NCI-H1417 treated with DMSO at 0.1 percent for 48 hours (cell line): Measurements from ENCODE around the gene TMEM151A.
A peak's percentile ranks its signal among the peaks of the same experiment; 100 is the strongest.
"Not testable (repeated sequence)": the region's sequence is repeated elsewhere in the genome, so short reads cannot be mapped to it uniquely, and the experiment has no call there.

Source experiments
- DNase-seq: peaks from one replicate; lab custom pipeline; 2025; lab: John Stamatoyannopoulos, UW

TMEM151A gene

GRCh38 chr11:66309475-66309874, 17.8 kb downstream of the TMEM151A start:
- no peak for DNase-seq

- DNase-seq: no peak
Measured at GRCh38 chr11:66310324-66310723, 18.6 kb downstream of the TMEM151A start.

- not testable (repeated sequence) for DNase-seq
Measured at GRCh38 chr11:66310803-66311440, 19.2 kb downstream of the TMEM151A start.

- no peak for DNase-seq
Measured at GRCh38 chr11:66311470-66311964, 19.8 kb downstream of the TMEM151A start.

GRCh38 chr11:66311965-66312548, 20.4 kb downstream of the TMEM151A start:
- peak; percentile 83 for DNase-seq

- DNase-seq: peak; percentile 86
Measured at GRCh38 chr11:66312549-66313320, 21.0 kb downstream of the TMEM151A start.

GRCh38 chr11:66313321-66314185, 21.9 kb downstream of the TMEM151A start:
- DNase-seq: no peak

- DNase-seq: no peak
Measured at GRCh38 chr11:66314186-66314501, 22.4 kb downstream of the TMEM151A start.

- DNase-seq: no peak
Measured at GRCh38 chr11:66314561-66315497, 23.1 kb downstream of the TMEM151A start.

- DNase-seq: no peak
Measured at GRCh38 chr11:66315498-66315885, 23.8 kb downstream of the TMEM151A start.

- no peak for DNase-seq
Measured at GRCh38 chr11:66315921-66316811, 24.5 kb downstream of the TMEM151A start.

- no peak for DNase-seq
Measured at GRCh38 chr11:66316849-66317251, 25.2 kb downstream of the TMEM151A start, which contains the start of gene CD248. Gene CD248, minus strand, starts transcription at chr11:66317044. Its CDS starts 17 bp downstream, at chr11:66317027.

- DNase-seq: no peak
Measured at GRCh38 chr11:66317322-66317722, 25.6 kb downstream of the TMEM151A start.

GRCh38 chr11:66317723-66318599, 26.3 kb downstream of the TMEM151A start:
- DNase-seq: no peak

- DNase-seq: no peak
Measured at GRCh38 chr11:66318600-66318970, 26.9 kb downstream of the TMEM151A start.

GRCh38 chr11:66320289-66320688, 28.6 kb downstream of the TMEM151A start:
- not testable (repeated sequence) for DNase-seq

GRCh38 chr11:66320748-66321147, 29.1 kb downstream of the TMEM151A start:
- DNase-seq: not testable (repeated sequence)

- no peak for DNase-seq
Measured at GRCh38 chr11:66321606-66322005, 29.9 kb downstream of the TMEM151A start.
